Right lobe of liver (tissue), 4 donors: ENCODE measurements around the gene POMT2.

ENCODE experiments used
- CTCF ChIP-seq, 4 donors: fragments of 200-600 bp in 3 of 4; fragments of 450-650 bp in 1 of 4; IDR thresholded peaks; one replicate each; pipeline versions ENCODE4 v1.5.1 to v1.8.0; 2016 to 2022; ENCODE audit warnings: antibody characterized with exemption in 4 of 4, mild to moderate bottlenecking in 2 of 4
- POLR2A ChIP-seq: fragments of 450-650 bp; IDR thresholded peaks from one replicate; pipeline ENCODE4 v1.6.1; 2017; ENCODE audit warnings: antibody characterized with exemption, mild to moderate bottlenecking
- donor health status: DM: no; HTN: no; CAD: no.
- donor health status: DM: no; HTN: no; CAD: no.
- donor health status: DM: no; HTN: yes; CAD: no.

GRCh38 chr14:77301103-77301502 is 19.6 kb downstream of the POMT2 start:
- TF ChIP-seq CTCF (IDR thresholded peaks at IDR 0.05) = peak; percentile 71 to 83 (median 78)
- TF ChIP-seq POLR2A = no peak
